ENCODE measurements around the gene RAB7B.

GRCh38 chr1:206001476-206001888 is 1.7 kb downstream of the RAB7B start:
- TF ChIP-seq CTCF (IDR thresholded peaks at IDR 0.05; ENCODE audit: low read depth, low read length) = peak; percentile 29
- no peak for TF ChIP-seq EZH2phosphoT487 (IDR thresholded peaks at IDR 0.05; ENCODE audit: low read depth)

Data from OCI-LY3 (cell line).